Measurements from ENCODE around the gene PSMB5.

Gene PSMB5

DNA sequence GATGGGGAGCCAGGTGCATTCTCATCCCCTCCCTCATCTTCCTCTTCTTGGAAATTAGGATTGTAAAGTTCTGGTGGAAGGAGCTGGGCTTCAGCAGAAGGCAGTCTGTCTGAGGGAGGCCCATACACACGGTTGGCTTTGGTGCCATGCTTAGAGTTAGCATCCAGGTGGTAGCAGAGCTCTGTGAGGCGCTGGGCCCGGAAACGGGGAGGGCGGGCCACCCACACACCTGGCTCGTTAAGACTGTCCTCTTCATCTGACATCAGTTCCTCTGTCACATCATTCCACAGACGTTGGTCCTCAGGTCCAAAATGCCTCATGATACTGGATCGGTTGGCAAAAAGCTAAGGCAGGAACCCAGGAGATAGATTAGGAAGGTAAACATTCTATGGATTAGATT is 47.4 kb downstream of the PSMB5 start:
- no peak for DNase-seq (ENCODE audit: low read depth in 2 of 2)

DNA sequence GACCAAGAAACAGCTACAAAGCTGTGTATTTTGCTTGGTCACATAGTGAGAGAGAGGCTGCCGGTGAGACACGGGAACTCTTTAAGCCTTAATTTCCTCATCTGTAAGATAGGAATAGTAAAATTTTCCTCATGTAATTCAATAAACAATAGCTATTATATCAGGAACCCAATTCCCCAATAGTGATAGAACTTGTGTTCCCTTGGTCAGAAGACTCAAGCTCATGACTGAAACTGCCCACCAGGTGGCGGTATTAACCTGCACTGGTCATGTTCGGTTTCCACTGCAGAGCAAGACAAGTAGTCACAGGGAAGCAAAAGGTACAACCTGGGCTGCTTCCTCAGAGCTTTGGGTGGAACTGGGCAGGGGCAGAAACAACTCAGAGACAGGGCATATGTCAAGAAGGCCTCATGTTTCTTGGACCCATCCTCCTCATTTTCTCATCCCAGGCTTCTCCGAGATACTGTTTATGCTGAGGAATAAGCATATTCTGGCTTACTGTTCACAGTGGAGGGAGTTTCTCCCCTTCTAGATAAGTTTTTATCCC is 48.1 kb downstream of the PSMB5 start:
- peak; percentile 76 to 86 for DNase-seq (ENCODE audit: low read depth in 2 of 2)

DNA sequence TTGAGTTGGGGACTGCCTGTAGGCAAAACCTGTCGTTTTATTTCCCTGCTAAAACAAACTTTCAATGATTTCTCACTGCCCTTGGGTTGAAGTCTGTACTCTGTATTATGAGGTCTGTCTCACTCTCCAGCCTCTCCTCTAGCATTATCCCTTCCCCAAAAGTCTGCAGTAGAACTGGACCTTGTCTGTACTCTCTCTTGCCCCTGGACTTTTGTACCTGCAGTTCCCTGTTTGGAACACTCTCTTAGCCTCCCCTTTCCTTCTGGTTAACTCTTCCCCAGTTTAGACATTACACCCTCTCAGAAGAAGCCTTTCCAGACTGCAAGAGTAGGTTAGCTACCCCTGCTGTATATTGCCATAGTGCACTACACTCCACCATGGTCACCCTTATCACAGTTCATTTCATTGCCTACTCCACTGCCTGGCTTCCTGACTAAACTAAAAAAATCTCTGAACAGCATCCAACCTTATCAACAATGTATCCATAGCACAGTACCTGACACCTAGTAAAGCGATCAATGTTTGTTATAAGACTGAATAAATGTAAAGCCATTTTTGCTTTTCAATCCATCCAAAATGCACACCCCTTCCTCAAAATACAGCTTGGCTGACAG is 48.7 kb downstream of the PSMB5 start:
- no peak for DNase-seq (ENCODE audit: low read depth in 2 of 2)

DNA sequence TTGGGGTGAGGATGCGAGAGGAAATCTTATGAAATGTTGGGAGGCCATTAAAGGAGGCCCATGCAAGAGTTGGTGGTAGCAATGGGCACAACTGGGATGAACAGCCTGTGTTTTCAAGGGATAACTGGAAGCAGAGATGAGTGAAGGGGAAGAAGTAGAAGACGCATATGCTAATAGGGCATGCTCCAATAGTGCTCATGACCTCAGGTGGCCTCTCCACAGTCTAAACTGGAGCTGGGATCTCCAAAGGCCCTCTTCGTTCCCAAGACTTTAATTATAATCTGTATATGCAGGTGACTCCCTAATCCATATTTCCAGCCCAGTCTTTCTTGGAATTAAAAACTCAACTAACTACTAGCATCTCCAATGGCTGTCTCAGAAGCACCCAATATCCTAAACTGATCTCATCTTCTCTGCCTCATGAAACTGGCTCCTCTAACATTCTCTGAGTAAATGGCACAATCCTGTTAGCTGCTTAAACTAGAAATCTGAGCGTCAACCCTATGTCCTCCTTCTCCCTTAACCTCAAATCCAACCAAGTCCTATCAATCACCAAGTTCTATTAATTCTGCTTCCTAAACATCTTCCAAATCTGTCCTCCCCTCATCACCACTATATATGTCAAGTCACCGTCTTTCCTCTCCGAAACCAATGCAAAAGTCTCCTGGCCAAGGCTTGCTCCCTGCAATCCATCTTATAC is 49.6 kb downstream of the PSMB5 start:
- DNase-seq (ENCODE audit: low read depth in 2 of 2), result no peak

DNA sequence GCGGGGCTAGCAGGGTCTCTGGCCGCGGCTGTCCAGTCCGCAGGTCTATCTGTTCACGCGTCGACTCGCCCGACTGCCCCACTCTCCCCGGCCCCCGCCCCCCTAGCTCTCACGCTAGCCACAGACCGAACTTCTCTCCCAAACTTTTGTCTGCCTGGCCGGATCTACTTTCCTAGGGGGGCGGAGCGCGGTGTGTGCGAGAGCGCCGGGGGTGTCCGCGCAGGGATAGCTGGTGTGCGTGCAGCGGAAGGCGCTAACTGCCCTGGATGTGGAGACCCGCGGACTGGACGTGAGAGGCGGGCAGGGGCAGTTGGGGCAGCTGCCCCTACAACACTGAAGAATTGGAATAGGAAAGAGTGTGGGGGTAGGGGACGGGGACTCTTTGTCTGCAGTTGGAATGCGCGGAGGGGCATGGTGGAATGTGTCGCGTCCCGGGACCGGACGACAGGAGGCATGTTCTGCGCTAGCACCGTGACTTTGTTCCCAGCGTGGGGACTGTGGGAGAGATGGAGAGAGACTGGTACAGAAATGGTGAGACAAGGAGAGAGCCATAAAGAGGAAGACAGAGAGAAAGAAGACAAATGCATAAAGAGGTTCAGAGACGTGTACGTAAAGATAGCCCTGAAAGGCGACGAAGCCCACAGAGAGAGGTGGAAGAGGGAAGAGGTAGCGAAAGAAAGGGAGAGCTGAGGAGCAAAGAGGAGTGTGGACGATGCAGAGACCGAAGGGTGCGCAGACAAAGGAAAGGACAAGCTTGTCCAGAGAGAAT is 52.0 kb downstream of the PSMB5 start, which contains the start of gene AJUBA:
Gene AJUBA, minus strand, starts transcription at position 75 of the 769 bp plus-strand sequence. CDS start 285 bp downstream, outside the sequence.
- peak; percentile 58 to 75 for DNase-seq (ENCODE audit: low read depth in 2 of 2)

DNA sequence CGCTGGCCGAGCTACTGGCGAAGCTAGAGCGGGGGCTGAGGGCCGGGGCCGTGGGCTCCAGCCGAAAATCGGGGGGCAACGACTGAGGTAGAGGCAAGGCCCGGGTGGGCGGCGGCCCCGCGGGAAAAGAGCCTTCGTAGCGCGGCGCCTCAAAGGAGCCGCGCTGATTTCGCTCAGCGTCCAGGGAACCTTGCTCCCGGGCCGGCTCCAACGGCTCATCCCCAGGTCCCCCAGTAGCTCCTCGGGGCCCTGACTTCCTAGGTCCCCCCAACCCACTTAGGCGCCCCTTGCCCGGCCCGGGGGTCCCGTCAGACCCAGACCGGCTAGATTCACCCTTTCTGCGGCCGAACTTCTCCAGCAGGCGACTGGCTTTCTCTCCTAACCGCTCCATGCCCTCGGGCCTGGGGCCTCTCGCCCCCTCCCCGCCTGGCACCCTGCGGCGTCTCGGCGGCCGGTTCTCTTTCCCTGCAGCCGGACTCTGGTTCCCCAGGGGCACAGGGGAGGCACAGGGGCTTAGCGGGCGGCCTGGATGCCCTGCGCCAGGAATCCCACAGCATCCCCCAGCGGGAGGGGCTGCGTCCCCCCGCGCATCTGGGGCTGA is 52.7 kb downstream of the PSMB5 start:
- no peak for DNase-seq (ENCODE audit: low read depth in 2 of 2)

DNA sequence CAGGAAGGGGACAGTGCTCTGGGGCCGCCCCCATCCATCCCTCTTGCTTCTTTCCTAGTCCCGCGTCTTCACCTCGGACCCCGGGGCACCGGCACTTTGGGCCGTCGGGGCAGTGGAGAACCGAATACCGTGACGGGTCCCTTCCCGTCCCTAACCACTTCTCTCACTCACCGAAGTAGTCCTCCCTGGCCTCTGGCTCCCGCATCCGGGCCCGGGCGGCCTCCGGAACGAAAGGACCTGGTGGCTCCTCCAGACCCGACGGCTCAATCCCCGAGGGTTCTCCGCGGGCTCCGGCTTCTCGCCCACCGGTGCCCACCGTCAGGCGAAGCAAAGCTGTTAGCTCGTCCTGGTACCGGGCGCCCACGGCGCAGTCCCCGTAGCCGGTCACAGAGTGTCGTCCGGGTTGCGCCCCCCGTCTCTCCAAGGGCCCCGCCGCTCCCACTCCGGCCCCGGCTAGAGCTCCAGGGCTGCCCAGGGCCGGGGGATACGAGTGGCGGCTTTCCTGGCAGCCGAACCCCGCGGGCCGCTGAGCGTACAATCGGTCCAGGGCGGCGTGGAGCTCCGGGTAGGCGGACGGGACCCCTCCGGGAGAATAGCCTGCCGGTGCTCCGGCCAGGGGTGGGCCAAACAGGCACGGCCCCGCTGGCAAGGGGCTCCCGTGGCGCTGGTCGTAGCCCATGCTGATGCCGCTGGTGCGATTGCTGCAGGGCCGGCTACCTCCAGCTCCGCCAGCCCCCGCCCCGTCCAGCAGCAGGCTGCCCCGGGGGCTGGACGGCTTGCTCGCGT is 53.4 kb downstream of the PSMB5 start:
- DNase-seq (ENCODE audit: low read depth in 2 of 2), result no peak

DNA sequence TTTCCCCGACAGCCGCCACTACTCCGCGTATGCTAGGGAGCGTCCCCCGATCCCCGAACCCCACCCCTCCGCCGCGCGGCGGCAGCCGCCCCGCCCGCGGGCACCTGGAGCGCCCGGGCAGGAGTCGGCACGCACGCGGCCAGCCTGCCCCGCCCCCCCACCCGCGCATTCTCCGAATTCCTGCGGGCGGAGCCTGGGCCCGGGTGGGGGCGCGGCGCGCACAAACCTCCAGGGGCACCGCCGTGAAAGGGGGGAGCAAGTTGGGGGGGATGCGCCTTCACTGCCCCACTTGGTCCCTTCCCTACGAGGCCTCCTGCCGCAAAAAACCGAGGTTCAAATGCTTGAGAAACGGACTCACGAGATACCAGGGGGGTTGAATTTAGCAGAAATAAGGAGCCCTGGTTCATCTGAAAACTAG is 54.0 kb downstream of the PSMB5 start:
- DNase-seq (ENCODE audit: low read depth in 2 of 2), result peak in 1 of 2 donors; percentile 14

DNA sequence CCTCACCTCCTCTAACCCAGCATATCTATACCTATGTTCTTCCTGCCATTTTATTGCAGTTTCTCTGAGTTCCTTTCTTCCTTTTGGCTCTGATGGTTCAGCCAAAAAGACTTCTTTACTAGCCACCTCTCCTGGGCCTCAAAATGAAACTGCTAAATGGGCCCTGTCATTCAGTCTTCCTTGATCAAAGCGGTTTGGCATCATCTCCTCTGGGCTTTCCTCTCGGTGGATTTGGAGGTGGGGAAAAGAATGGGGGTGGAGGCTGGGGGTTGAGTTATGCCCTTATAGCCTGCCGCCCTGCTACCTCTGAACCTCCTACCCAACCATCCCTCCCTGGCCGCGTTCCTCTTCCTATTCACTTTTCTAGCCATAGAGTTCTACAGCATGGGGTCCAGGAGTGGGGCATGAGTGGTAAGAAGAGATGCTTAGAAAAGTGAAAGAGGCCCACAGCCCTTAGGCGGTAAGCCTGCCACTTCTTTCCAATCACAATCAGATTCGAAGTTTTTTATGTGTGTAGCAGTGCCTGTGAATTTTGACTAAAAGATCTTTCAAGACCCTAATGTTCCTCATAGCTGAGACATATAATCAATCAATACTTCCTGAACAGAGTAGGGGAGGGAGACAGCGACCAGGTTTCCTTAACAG is 54.8 kb downstream of the PSMB5 start:
- no peak for DNase-seq (ENCODE audit: low read depth in 2 of 2)

DNA sequence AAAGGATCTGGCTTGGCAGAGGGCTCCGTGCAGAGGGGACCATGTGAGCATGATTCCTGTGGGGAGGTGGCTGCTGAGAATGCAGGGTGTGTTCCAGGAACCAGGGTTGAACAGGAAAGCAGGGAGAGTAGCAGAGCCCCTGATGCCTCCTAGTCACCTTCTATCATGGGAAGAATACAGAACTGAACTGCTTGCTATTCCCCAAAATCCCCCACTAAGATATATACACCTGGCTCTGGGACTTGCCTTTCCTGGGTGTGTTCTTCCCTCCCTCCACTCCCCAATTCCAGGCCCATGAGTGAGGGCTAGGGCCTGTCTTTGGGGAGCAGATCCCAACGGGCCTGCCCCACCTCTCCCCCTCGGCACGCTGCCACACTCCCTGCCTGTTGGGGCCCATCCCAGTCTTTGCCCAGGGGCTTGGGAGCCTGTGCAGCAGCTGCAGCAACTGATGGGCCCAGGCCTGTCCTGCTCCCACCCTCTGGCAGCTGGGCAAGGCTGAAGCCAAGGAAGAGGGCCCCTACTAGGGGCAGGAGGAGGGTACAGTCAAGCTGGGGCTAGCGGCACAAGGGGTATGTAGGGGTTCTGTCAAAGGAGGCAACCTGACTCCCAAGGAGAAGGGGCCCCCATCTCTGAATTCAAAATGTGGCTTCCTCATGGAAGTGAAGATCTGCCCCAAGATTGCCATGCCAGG is 55.6 kb downstream of the PSMB5 start:
- no peak for DNase-seq (ENCODE audit: low read depth in 2 of 2)

DNA sequence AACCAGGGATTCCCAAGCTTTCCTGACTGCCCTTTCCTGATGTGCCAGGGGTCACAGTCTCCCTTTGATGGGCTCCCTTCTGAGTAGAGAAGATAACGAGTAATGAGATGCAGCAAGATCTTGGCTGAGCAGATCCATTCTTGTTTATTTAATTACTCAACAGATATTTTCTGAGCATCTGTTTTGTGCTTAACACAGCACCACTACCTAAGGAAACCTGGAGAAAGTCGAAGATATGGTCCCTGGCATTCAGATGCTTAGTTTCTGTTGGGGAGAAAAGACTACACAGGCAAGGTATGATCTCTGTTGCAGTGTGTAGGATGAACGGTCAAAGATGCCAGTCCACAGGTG is 56.2 kb downstream of the PSMB5 start:
- no peak for DNase-seq (ENCODE audit: low read depth in 2 of 2)

DNA sequence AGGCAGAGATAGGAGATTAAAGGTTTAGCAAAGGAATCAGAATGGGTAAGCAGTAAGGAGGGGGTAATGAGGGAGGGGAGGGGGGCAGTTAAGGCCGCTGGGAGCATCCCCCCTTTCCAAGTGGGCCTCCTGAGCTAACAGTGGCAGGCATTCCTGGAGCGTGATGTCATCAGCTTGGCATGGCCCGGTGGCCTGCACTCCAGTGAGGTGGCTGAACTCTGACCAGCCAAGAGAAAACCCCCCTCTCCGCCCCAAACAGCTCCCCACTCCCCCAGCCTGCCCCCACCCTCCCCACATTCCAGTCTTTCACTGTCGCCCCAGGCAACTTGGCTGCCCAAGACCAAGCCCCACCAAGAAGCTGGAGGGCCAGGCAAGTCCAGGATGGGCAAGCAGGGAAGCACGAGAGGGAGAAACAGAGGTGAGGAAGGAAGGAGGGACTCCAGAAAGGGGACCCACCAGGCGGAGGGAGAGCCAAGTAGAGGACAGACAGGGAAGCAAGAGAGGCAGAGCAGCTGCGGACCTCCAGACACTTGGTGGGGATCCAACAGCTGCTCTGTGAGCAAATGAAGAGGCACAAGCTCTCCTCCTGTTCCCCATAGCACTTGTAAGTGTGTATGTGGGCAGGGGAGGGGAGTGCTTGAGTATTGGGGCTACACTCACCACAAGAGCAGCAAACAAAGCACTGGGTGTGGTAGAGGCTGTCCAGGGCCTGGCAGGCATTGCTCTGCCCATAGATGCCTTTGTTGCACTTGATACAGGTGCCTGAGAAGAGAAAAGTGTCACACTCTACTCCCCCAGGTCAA is 56.8 kb downstream of the PSMB5 start:
- DNase-seq (ENCODE audit: low read depth in 2 of 2), result no peak

DNA sequence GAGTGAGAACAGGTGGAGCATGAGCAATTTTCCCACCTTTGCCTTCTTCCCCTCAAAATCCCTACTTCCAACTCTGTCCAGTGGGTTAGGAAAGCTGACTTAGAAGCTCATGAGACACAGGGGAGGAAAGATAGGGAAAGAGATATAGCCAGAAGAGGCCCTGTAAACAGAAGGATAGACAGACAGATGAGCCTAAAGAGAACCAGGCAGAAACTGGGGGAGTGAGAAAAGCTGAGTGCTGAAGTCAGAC is 57.3 kb downstream of the PSMB5 start:
- no peak for DNase-seq (ENCODE audit: low read depth in 2 of 2)

DNA sequence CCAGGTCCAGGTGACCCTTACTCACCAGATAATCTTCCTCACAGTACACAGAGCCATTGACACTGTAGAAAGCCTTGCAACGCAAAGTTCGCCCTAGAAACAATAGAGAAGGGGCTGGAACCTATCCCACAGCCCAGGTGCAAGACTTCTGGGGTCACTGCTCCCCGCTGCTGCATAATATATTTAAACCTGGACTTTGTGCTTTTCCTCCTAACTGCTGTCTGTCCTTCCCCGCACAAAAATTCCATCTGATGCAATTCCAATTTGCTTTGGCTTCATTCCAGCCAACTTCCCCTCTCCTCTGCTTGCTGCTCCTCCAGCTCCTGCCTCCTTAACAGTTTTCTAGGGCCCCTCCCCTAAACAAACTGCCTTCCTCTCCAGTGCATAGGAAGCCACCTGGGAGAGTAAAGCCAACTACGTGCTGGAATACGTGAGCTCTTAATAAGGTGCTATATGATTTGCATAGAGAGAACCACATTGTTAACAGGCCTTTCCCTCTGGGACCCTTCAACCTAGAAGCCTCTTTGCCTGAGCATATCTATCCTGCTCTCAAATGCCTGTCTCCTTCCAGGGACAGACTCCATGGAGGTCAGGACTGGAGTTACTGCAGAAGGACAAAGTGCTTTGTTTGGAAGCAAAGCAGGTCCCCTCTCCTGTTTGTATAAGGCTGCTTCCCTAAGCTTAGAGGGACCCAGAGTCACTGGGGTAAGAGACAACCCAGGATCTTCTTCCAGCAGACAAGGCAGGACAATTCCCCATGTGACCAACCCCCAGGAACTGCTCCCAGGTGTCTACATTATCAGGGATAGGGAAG is 57.9 kb downstream of the PSMB5 start:
- DNase-seq (ENCODE audit: low read depth in 2 of 2), result no peak
